Activated naive CD4-positive, alpha-beta T cell treated with anti-CD3 and anti-CD28 coated beads, Interleukin-2, amount 50 U/mL, for 72 hours (primary cell): ENCODE results near the gene PNPLA6. TPM values are rescaled to one million over a fixed set of nuclear protein-coding genes. Genes with fewer than 3 reads are reported as not detected.

Experiments used
- ATAC-seq, 2 donors: fragments of 150-1000 bp; cut with Tn5 transposase; 2 replicates each; pipeline ENCODE4 v1.10.0; 2021; ENCODE audit warnings: mild to moderate bottlenecking in 2 of 2, moderate library complexity in 2 of 2
- DNase-seq, 2 donors: peaks; one replicate each; pipeline ENCODE4 v3.0.0; 2021 to 2022; ENCODE audit warnings: low spot score in 2 of 2
- H3K27ac Mint-ChIP-seq, 2 donors: one replicate each; pipeline ENCODE4 v1.8.0; 2022; ENCODE audit warnings: mild to moderate bottlenecking in 2 of 2, mixed read lengths in 2 of 2
- H3K36me3 Mint-ChIP-seq, 2 donors: one replicate each; pipeline ENCODE4 v1.8.0; 2022; ENCODE audit warnings: mixed read lengths in 2 of 2
- H3K9me3 Mint-ChIP-seq, 2 donors: one replicate each; pipeline ENCODE4 v1.8.0; 2022; ENCODE audit warnings: mixed read lengths in 2 of 2
- total RNA-seq, 2 donors: library from RNA; stranded (reverse); gene quantifications; one replicate each; pipeline ENCODE4 v1.2.3, GENCODE V29; 2022

Gene PNPLA6
- 100 to 1,000 TPM; 102 to 138 TPM for total RNA-seq

DNA sequence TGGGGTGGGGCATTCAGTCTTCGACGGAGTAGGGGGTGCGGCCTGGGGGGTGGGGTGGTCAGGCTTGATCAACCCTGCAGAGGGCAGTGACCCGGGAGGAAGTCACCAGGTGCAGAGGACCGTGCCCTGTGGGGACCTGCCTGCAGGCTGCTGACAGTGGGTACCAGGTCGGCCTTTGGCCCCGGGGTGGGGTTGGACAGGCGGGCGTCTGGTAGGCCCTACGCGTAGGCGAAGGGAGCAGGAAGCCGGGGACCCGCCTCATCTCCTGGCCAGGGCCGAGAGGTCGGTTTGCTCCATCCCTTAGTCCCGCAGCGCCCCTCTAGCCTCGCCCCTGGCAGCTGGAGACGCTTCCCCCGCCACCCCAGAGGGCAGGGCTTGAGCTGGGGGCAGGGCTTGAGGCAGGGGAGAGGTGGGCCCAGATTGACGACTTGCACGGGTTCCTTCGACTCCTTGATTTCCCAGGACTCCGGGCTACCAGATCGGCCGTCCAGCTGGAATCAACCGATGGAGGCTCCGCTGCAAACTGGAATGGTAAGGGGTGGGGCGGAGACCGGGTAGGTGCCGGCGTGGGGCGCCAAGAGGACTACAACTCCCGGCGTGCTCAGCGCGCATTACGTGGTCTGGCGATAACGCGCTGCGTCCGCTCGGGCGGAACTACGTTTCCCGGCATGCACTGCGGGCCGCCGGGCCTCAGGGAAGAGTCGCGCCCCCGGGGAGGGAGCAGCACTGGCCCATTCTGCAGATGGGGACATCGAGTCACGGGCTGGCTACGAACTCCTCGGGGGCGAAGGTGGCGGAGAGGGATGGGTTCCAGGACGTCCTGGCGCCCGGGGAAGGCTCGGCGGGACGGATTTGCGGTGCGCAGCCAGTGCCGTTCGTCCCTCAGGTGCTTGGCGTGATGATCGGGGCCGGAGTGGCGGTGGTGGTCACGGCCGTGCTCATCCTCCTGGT is at the start of gene PNPLA6:
Gene PNPLA6, plus strand, starts transcription at position 671 of the 951 bp plus-strand sequence. Its CDS starts 72 bp downstream, at position 743.
- peak within 1 kb of the TSS; percentile 90 to 97 for H3K27ac Mint-ChIP-seq
- ATAC-seq (peak; percentile 84 to 85), DNase-seq (peak; percentile 93 to 94)
- H3K9me3 Mint-ChIP-seq: peaks cover 0 to 3% of the 10 kb centered on the region in 2 donors
- H3K36me3 Mint-ChIP-seq: peaks cover 6 to 8% of the 10 kb centered on the region in 2 donors

DNA sequence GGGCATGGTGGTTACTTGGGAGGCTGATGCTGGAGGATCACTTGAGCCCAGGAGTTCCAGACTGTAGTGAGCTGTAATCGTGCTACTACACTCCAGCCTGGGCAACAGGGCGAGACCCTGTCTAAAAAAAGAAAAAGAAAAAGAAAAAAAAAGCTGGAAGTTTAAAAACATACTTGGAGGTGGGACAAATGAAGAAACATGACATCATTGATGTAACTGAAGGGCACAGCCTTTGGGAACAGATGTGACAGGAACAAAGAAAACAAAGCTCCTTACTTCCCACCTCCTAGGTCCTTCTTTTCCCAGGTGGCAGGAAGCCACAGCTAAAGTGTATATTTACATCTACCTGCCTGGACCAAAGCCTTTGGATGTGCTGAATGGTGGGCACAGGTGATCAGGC is 48.6 kb upstream of the PNPLA6 start:
- DNase-seq (no peak), ATAC-seq (no peak)
- Mint-ChIP-seq H3K36me3 (no peaks in the 10 kb centered on the region), H3K9me3 (no peaks in the 10 kb centered on the region), H3K27ac (no peak overlapping the region)

DNA sequence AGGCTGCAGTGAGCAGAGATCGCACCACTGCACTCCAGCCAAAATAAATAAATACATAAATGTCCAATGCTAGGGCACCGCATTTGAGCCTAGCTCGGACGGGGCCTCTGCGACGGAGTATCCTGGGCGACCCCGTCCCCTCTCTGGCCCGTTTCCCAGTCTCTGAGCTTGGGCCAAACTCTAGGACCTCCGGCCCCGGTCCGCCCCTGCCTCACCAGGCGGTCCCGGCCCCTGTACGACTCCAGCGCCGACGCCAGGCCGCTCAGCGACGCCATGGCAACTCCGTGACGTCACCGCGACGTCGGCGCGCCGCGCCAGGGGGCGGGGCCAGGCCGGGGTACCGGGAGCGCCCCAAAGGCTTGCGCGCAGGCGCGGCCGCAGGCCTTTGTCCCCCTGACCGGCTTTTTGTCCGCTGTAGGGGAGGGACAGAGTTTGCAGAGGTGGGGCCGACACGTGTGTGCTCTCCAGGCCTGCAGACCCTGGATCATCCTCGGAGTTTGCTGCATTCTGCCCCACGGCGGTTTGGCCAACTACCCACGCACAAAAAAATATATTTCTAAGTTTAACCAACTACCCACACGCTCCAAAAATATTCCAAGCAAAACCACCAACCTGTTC is 46.7 kb upstream of the PNPLA6 start, which contains the start of gene PEX11G:
Gene PEX11G, minus strand, starts transcription at position 300 of the 618 bp plus-strand sequence. Its CDS starts 25 bp downstream, at position 275.
- ATAC-seq (peak; percentile 85 to 89), DNase-seq (peak; percentile 93 to 94)
- H3K9me3 Mint-ChIP-seq: no peaks in the 10 kb centered on the region
- H3K36me3 Mint-ChIP-seq: no peaks in the 10 kb centered on the region
- peak within 1 kb of the TSS; percentile 84 to 91 for H3K27ac Mint-ChIP-seq

DNA sequence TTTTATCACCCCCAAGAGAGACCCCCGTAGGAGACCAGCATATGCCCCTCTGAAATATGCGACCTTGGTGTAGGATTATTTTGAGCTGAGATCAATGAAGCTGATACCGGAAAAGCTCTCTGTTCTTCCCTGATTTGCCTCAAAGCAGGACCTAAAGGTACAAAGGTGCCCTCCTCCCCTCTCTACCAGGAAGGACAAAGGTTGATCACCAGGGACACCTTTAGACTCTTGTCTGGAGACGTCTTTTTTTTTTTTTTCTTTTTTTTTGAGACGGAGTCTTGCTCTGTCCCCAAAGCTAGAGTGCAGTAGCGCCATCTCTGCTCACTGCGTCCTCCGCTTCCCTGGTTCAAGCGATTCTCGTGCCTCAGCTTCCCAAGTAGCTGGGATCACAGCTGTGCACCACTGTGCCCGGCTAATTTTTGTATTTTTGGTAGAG is 45.9 kb upstream of the PNPLA6 start:
- no peaks in the 10 kb centered on the region for H3K9me3 Mint-ChIP-seq
- peak overlapping the region; percentile 83 to 84 for H3K27ac Mint-ChIP-seq
- DNase-seq: no peak
- no peak for ATAC-seq
- H3K36me3 Mint-ChIP-seq: no peaks in the 10 kb centered on the region

DNA sequence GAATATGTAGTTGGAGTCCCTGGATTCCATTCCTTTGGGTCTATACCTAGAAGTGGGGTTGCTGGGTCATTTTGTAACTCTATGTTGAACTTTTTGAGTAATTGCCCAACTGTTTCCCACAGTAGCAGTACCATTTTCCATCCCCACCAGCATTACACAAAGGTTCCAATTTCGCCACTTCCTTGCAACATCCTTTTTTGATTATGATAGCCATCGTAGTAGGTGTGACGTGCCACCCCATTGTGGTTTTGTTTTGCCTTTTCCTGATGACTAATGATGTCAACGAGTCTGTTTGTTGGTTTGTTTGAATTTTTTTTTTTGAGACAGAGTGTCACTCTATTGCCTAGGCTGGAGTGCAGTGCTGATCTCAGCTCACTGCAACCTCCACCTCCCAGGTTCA is 43.4 kb upstream of the PNPLA6 start:
- Mint-ChIP-seq H3K9me3 (no peaks in the 10 kb centered on the region), H3K36me3 (no peaks in the 10 kb centered on the region), H3K27ac (peak overlapping the region in 1 of 2 donors; percentile 51)
- DNase-seq: no peak
- ATAC-seq: peak; percentile 65 to 73

DNA sequence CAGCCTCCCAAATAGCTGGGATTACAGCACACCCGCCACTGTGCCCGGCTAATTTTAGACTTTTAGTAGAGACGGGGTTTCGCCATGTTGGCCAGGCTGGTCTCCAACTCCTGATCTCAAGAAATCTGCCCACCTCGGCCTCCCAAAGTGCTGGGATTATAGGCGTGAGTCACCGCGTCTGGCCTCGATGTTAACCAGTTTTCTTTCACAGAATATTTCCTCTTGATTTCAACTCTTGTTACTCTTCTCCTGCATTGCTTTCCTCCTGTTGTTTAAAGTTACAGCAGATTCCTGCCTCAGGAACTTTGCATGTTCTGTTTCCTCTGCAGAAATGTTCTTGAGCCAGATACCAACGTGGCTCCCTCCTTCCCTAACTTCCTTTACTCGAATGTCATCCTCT is 43.0 kb upstream of the PNPLA6 start:
- Mint-ChIP-seq H3K9me3 (no peaks in the 10 kb centered on the region), H3K36me3 (no peaks in the 10 kb centered on the region), H3K27ac (peak overlapping the region in 1 of 2 donors; percentile 51)
- ATAC-seq (no peak), DNase-seq (no peak)

DNA sequence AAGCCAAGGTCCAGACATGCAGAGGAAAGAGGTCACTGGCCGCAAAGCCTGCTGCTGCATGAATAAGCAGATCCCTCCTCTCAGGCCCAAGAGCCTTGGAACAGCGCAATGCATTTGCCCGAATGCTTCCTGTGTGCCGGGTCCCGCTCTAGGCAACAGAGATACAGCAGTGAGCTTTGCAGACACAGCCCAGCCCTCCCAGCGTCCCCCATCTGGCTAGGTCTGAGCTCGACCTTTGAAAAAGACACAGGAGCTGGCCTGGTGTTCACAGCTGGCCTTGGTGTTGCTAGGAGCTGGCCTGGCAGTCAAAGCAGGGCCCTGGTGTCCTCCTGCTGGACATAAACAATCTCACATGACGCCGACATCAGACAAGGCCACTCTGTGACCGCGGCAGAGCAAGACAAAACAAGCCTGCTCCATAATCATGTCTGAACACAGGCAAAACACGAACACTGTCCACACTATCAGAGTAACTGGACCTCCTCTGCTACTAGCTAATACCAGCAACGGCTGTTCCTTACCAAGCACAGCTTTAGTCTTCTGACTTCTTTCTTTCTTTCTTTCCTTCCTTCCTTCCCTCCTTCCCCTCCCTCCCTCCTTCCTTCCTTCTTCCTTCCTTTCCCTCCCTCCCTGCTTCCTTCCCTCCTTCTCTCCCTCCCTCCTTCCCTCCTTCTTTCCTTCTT is 41.0 kb upstream of the PNPLA6 start:
- no peak for DNase-seq
- ATAC-seq: no peak
- H3K27ac Mint-ChIP-seq: no peak overlapping the region
- no peaks in the 10 kb centered on the region for H3K9me3 Mint-ChIP-seq
- no peaks in the 10 kb centered on the region for H3K36me3 Mint-ChIP-seq

DNA sequence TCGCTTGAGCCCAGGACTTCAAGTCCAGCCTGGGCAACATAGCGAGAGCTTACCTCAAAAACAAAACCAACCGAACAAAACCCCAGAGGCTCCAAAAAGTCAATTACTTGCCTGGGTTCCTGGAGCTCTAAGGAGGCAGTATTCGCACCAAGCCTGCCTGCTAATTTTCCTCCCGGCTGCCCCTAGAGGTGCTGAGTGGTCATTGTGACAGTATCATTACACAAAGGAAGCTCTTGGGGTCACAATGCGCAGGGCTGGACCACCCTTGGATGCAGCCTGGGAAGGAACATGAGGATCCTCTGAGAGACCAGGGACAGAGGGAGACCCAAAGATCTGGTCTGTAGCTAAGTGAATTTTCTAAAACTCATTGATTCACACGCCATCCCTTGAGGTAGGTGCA is 38.2 kb upstream of the PNPLA6 start:
- ATAC-seq: no peak
- H3K36me3 Mint-ChIP-seq: no peaks in the 10 kb centered on the region

DNA sequence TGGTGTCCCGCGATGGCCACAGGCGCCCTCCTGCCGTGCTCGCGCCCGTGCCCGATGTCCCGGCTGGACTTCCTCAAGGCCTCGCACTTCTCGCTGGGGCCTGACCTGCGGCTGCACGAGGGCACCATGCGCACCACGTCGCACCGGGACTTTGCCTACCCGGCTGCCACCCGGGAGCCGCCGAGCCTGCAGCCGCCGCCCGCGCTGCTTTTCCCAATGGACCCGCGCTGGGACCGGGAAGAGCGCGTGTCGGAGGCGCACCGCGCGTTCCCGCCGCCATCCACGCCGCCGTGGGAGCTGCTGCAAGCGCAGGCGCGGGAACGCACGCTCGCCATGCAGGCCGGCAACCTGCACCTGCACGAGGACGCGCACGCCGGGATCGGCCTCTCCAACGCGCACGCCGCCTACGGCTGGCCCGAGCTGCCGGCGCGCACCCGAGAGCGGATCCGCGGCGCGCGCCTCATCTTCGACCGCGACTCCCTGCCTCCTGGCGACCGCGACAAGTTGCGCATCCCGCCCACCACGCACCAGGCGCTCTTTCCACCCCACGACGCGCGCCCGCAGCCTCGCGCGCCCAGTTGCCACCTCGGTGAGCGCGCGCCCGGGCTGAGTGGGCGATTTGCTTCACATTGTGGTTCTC is 34.6 kb upstream of the PNPLA6 start:
- DNase-seq: peak in 1 of 2 donors; percentile 71
- H3K27ac Mint-ChIP-seq: no peak overlapping the region
- peak; percentile 50 to 81 for ATAC-seq
- no peaks in the 10 kb centered on the region for H3K36me3 Mint-ChIP-seq
- no peaks in the 10 kb centered on the region for H3K9me3 Mint-ChIP-seq

More for the DNA sequence above, 38.2 kb upstream of the PNPLA6 start:
- H3K27ac Mint-ChIP-seq: no peak overlapping the region
- H3K9me3 Mint-ChIP-seq: no peaks in the 10 kb centered on the region
- DNase-seq: no peak

DNA sequence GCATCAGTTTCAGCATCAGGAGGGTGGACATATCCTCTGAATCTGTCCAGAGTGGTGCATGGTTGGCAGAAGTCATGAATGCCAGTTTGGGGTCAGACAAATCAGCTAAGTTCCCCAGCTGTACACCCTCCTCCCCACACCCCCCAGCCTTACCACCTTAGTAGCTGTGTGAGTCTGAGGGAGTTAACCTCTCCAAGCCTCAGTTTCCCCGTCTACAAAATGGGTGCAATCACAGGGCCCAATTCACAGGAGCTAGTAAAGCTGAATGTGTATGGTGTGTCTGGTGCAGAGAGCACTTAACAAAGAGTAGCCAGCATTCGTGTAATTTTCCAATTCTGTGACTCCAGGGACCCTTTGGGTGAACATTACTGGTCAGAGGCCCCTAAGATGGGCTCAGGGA is 33.0 kb upstream of the PNPLA6 start:
- no peak for ATAC-seq
- no peaks in the 10 kb centered on the region for H3K36me3 Mint-ChIP-seq
- no peaks in the 10 kb centered on the region for H3K9me3 Mint-ChIP-seq
- DNase-seq: no peak
- no peak overlapping the region for H3K27ac Mint-ChIP-seq

DNA sequence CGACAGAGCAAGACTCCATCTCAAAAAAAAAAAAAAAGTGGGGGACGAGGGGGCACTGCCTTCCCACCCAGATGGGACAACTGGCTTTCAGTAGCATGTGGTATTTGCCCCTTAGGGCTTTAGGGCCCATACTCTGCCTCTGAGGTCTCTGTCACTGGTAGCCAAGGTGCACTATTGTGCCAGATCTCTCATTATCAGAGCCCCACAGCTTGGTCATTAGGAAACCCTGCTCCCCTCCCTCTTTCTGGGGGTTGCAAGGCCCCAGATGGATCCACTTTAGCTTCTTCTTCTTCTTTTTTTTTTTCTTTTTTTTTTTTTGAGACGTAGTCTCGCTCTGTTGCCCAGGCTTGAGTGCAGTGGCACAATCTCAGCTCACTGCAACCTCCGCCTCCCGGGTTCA is 30.8 kb upstream of the PNPLA6 start:
- no peak for DNase-seq
- Mint-ChIP-seq H3K27ac (no peak overlapping the region), H3K36me3 (no peaks in the 10 kb centered on the region), H3K9me3 (no peaks in the 10 kb centered on the region)
- no peak for ATAC-seq

DNA sequence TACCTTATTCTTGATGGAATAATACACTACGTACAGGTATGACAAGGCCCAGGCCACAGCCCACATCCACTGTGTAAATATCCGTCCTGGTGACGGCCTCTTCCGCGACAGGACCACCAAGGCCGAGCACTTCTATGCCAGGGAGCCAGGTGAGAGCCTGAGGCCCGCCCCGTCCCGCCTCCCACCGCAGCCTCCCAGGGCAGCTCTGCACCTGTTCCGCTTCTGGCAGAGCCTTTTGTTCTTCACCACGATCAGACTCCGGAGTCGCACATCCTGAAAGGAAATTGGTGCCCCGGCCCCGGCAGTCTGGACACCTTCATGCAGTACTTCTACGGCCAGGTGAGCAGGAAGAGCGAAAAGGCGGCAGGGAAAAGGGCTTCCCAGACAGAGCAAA is 30.2 kb upstream of the PNPLA6 start:
- DNase-seq: no peak
- Mint-ChIP-seq H3K36me3 (no peaks in the 10 kb centered on the region), H3K9me3 (no peaks in the 10 kb centered on the region), H3K27ac (no peak overlapping the region)
- no peak for ATAC-seq

DNA sequence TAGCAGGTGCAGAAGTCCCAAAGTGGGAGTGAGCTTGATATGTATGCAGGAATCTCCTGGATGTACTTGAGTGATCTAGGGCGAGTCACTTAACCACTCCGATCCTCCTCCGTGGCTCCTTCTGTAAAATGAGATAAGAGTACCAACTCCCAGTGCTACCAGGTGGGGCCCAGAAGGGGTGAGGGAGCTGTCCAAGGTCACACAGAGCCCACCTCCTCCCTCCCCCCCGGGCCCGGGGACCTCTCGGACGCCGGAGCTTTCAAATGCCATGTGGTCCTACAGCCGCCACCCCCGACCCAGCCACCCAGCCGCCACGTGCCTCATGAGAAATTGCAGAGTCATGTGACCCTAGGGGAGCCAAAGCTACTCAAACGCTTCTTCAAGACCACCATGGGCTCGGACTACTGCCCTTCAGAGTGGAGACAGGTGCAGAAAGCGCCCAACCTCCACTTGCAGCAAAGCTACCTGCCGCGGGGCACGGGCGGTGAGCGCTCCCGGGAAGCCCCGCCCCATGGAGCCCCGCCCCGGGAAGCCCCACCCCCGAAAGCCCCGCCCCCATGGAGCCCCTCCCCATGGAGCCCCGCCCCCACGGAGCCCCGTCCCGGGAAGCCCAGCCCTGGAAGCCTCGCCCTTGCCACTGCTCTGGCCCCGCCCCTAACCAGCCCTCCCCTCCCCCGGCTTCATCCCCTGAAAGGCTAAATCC is 29.7 kb upstream of the PNPLA6 start:
- peak; percentile 16 to 72 for ATAC-seq
- Mint-ChIP-seq H3K27ac (no peak overlapping the region), H3K36me3 (no peaks in the 10 kb centered on the region), H3K9me3 (no peaks in the 10 kb centered on the region)
- DNase-seq: peak in 1 of 2 donors; percentile 47

DNA sequence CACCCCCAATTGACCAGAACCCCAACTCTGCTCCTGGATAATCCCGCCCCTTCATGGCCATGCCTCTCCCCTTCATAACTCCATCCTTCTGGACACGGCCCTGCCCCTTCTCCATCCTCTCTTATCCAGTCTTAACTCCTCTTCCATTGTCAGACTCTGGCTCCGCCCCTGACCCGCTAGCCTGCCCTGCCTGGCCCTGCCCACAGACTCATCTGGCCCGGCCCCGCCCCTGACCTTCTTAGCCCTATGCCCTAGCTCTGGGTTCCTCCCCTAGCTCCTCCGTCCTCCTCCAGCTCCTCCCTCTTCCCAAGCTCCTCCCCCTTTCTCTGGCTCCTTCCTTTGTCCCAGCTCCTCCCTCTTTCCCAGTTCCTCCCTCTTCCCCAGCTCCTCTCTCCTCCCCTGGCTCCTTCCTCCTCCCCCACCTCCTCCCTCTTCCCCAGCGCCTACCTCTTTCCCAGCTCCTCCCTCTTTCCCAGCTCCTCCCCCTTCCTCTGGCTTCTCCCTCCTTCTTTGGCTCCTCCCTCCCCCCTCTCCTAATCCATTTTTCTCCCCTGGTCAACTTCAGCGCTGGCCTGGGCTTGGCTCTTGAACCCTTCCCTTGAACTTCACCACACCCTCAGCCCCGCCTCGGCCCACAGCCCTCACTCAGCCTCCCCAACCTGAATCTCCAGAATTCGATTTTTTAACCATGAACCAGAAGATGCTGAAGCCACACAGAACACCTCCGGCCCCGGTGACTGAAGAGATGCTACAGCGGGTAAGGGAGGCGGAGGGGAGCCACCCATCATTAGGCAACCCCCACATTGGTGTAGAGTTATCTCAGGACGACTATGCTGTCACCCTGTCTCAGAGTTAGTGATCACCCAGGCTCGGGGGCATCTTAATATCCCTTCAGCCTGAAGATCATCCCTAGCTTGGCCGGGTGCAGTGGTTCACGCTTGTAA is 28.9 kb upstream of the PNPLA6 start:
- Mint-ChIP-seq H3K9me3 (no peaks in the 10 kb centered on the region), H3K36me3 (no peaks in the 10 kb centered on the region), H3K27ac (no peak overlapping the region)
- peak in 1 of 2 donors; percentile 65 for DNase-seq
- ATAC-seq: peak; percentile 83 to 90

DNA sequence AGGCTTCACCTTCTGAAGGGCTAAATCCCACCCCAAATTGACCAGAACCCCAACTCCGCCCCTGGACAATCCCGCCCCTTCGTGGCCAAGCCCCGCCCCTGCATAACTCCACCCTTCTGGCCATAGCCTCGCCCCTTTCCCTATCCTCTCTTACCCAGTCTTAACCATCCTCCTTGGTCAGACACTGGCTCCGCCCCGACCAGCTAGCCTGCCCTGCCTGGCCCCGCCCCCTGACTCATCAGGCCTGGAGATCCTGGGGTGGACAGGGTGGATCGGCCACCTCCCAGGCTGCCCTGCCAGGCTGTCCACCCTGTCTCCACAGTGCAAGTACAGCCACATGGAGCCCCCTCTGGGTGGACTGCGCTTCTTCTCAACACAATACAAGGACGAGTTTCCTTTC is 27.6 kb upstream of the PNPLA6 start:
- Mint-ChIP-seq H3K9me3 (no peaks in the 10 kb centered on the region), H3K36me3 (no peaks in the 10 kb centered on the region), H3K27ac (no peak overlapping the region)
- ATAC-seq (peak; percentile 27 to 47), DNase-seq (no peak)
